Mononuclear cell (primary cell): ENCODE data around the gene EEF2. TPM values are rescaled to one million over a fixed set of nuclear protein-coding genes. Genes with fewer than 3 reads are reported as not detected.
"Not testable (repeated sequence)": the region's sequence is repeated elsewhere in the genome, so short reads cannot be mapped to it uniquely, and the experiment has no call there.

ENCODE experiments used
- H3K27me3 ChIP-seq: 2 replicates; pipeline ENCODE4 v1.6.0; 2011; ENCODE audit warnings: low read length, control low read depth; ENCODE audit not compliant: insufficient read depth
- H3K4me1 ChIP-seq: 2 replicates; pipeline ENCODE4 v1.5.1; 2011; ENCODE audit warnings: mild to moderate bottlenecking, low read length, control low read depth; ENCODE audit not compliant: insufficient read depth
- H3K4me3 ChIP-seq: 2 replicates; pipeline ENCODE4 v1.5.1; 2011; ENCODE audit warnings: mild to moderate bottlenecking, low read length, moderate library complexity
- H3K9me3 ChIP-seq: 2 replicates; pipeline ENCODE4 v1.5.1; 2011; ENCODE audit warnings: low read depth, mild to moderate bottlenecking, control low read depth, low read length
- total RNA-seq: library from RNA; depleted of rRNA; stranded (reverse); fragments of >200 nt; gene quantifications from one replicate; pipeline ENCODE4 v1.2.3, GENCODE V29; 2012

The EEF2 gene
- total RNA-seq, 1 donor, result 1,886 TPM

DNA sequence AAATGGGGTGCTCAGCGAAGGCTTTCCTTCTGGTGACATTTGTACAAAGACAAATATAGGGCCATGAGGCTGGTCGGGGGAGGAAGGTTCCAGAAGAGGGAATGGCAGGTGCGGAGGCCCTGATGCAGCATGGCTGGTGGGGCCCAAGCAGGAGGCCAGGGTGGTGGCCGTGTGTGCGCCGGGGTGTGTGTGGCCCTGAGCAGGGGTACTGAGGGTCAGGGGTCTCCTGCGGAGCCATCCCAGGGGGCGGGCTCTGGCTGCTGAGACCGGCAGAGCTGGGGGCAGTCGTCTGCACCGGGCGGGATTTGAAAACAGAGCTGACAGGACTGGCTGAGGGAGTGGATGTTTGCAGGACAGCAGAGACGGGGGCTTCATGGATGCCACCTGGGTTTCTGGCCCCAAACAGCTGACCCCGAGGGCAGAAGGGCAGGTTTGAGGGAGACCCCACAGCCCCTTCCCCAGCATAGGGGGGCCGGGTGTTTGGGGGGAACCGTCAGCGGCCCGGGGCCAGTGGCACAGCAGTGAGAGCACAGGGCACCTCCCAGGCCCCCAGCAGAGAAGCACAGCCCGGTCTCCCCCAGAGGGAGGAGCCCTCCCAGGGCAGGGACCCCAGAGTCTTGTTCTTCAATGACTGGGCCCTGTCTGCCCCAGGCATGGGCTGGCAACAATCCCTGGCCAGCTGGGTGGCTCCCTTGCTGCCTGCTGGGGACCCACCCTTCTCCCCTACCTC is 33.7 kb upstream of the EEF2 start:
- no peaks in the 10 kb centered on the region for H3K27me3 ChIP-seq
- peaks cover 12% of the 10 kb centered on the region for H3K4me1 ChIP-seq
- no peak overlapping the region for H3K4me3 ChIP-seq
- H3K9me3 ChIP-seq, result no peaks in the 10 kb centered on the region

DNA sequence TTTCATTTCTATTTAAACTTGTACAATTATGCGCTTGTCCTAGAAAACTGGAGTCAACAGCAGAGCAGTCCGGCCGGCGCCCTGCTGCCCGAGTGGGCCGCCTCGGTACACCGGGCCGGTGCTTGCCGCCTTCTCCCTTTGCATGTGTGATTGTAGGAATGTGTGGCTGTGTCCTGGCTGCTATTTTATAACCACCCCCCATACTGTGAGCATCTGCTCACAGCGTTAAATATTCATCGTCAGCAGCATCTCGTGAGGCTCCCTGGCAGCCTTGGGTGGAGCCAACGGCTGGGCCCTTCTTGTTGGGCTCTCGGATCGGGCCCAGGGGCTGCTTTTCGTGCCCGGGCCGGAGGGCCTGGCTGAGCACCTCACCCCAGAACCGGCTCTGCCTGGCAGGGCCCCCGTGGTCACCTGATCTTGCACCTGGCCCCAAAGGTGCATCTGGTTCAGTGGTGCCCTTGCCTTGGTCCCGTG is 32.9 kb upstream of the EEF2 start:
- no peak overlapping the region for H3K4me3 ChIP-seq
- H3K9me3 ChIP-seq, result no peaks in the 10 kb centered on the region
- H3K27me3 ChIP-seq, result no peaks in the 10 kb centered on the region
- peaks cover 12% of the 10 kb centered on the region for H3K4me1 ChIP-seq

DNA sequence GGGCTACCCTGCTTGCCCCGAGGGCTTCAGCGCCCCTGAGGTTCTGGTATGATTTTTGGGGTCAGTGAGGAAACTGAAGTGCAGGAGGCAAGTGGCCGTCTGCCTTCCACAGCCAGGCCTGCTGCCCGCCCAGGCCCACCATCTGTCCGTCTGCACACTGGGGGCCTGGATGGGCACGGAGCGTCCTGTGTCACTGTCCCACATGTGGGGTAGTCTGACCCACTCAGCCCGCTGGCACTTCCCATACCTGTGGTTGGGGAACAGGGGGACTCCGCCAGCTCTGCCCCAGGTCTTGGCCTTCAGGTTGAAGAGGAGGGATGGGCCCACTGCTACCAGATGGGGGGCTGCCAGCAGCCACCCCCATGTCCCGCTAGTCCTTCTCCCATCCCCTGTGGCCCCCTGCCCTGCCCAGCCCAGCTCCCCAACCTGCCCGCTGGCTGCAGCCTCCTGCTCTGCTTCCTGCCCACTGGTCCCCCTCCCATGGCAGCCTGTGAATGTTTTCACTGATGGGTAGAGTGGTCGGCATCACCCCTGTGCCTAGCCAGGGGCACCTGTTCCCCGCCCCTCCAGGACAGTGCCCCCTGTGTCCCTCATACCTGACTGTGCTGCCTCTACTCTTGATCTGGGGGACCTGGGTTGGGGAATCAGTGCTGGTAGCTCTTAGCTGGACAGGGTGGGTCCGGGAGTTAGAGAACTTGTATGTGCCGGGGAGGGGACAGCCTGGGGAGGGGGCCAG is 31.8 kb upstream of the EEF2 start:
- H3K4me3 ChIP-seq, result no peak overlapping the region
- H3K4me1 ChIP-seq, result peaks cover 12% of the 10 kb centered on the region
- H3K27me3 ChIP-seq, result no peaks in the 10 kb centered on the region
- H3K9me3 ChIP-seq, result no peaks in the 10 kb centered on the region

- Histone ChIP-seq H3K4me1 (peaks cover 12% of the 10 kb centered on the region), H3K4me3 (no peak overlapping the region), H3K27me3 (no peaks in the 10 kb centered on the region), H3K9me3 (no peaks in the 10 kb centered on the region)
Observed at GRCh38 chr19:4016486-4016885, 31.2 kb upstream of the EEF2 start.

DNA sequence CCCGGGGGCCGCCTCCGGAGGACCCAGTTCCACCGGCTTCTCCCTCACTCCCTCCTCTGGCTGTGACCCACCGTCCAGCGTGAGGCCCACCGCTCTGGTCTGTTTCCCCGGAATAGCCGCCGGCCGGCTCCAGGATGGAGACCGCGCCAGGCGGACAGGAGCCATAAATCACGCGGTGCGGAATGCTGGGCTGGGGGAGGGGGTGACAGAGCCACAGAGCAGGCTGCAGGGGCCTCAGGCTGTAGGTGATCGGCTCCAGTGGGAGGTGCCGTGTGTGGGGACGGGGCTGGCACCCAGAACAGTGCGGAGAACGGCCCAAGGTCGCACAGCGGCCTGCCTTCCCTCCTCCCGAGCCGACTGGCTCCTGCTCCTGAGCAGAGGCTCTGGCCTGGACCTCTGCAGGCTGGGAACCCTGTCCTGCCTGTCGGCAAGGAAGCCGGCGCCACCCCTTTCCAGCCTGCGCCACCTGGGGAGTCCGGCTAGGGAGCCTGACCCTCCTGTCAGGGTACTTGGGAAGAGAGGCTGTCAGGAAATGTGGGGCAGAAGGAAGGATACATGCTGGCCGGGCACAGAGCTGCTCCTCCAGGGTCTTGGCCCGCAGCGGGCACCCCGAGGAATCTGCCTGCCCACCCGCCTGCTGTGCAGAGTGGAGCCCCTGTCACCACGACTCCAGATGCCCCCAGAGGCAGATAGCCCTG is 30.6 kb upstream of the EEF2 start:
- H3K9me3 ChIP-seq, result no peaks in the 10 kb centered on the region
- H3K4me3 ChIP-seq, result no peak overlapping the region
- H3K27me3 ChIP-seq, result no peaks in the 10 kb centered on the region
- peaks cover 18% of the 10 kb centered on the region for H3K4me1 ChIP-seq

DNA sequence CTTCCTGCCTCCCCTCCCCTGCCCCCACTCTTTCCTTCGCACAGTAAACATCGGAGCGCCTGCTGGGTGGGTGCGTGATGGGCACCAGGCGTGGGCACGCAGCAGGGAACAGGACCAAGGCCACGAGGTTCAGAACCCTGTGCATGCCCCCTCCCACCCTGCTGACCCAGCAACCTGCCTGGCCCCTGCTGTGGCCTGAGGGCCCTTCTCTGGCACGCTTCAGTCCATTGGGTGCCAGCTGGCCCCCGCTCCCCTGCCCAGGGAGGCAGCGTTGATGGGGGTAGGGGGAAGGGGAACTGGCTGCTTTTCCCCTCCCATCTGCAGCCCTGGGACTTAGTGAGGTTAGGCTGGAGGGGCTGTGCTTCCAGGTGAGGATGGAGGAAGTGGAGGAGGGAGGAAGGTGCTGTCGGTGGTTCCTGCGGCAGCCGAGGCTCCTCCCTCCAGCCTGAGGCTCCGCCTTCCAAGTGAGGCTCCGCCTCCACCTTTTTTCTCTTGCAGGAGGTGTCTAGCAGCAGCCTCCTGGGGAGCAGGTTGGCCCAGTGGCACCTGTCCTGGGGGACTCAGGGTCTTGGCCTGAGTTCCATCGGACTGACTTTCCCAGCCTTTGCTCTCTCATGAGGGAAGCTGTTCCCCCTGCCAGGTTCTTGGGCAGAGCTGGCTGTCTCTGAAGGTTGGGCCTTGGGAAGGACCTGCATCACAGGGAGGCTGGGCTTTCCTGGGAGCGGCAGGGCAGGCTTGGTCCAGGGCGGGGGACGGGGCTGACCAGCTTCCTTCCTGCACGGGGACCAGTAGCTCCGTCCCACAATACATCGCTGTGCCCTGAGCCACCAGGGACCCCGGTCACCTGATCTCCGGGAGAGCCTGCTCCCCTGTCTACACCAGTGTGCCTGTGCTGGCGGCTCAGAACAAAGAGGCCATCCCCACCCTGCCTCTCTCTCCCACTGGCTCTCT is 29.6 kb upstream of the EEF2 start:
- no peaks in the 10 kb centered on the region for H3K9me3 ChIP-seq
- no peaks in the 10 kb centered on the region for H3K27me3 ChIP-seq
- H3K4me3 ChIP-seq, result no peak overlapping the region
- peaks cover 23% of the 10 kb centered on the region for H3K4me1 ChIP-seq

- Histone ChIP-seq H3K27me3 (no peaks in the 10 kb centered on the region), H3K4me1 (peaks cover 29% of the 10 kb centered on the region), H3K9me3 (no peaks in the 10 kb centered on the region), H3K4me3 (no peak overlapping the region)
Observed at GRCh38 chr19:4013886-4014540, 28.8 kb upstream of the EEF2 start.

GRCh38 chr19:4012975-4013634 is 27.8 kb upstream of the EEF2 start:
- Histone ChIP-seq H3K4me1 (peaks cover 38% of the 10 kb centered on the region), H3K27me3 (no peaks in the 10 kb centered on the region), H3K9me3 (no peaks in the 10 kb centered on the region), H3K4me3 (no peak overlapping the region)

DNA sequence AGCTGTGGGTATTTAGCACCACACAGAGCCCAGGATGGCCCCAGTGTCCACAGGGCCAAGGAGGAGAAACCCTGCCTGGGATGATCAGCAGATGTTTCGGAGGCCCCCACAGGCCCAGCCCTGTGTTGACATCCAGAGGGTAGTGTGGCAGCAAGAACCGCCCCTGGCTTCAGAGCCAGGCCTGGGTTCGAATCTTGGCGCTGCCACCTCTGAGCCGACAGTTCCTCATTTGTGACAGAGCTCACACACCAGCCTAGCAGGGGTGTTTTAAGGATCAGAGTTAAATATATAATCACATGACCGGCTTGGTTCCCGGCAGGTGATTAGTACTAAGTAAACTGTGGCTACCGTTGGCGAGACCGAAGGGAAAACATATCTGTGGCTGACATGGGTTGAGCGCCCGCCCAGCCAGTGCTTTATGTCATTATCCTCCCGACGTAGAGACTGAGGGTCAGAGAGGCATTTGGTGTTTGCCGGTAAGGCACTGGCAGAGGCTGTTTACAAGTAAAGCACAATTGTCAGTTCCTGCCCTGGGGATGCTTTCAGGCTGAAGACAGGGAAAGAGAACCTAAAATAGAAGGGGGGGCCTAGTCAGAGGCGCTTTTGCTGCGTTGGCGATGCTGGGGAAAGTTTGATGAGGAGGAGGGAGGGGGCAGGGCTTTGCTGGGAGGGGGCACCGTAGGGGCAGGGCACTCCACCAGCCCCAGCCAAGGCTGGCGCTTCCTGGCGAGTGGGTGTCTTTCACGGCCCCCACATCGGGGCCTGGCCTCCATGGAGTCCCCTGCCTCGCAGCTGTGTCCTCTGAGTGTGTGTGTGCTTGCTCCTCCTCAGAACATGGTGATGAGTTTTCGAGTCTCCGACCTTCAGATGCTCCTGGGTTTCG is 27.1 kb upstream of the EEF2 start:
- Histone ChIP-seq H3K27me3 (no peaks in the 10 kb centered on the region), H3K4me3 (no peak overlapping the region), H3K4me1 (peaks cover 40% of the 10 kb centered on the region), H3K9me3 (no peaks in the 10 kb centered on the region)

- not testable (repeated sequence) for H3K27me3 ChIP-seq
- H3K4me1 ChIP-seq, result peaks cover 46% of the 10 kb centered on the region
Observed at GRCh38 chr19:4011430-4011829, 26.2 kb upstream of the EEF2 start.

DNA sequence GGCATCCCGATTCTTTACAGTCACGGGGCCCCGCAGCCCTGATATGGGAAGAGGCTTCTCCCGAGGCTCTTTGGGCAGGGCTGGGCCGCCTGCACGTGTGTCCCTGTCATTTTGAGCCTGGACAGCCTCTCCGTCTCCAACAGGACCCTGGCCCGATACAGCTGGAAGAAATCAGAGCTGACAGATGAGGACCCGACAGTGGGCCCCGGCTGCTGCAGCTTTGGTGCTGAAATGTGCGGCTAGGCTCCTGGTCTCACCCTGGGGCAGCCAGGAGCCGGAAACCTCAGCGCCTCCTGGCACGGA is 25.5 kb upstream of the EEF2 start:
- Histone ChIP-seq H3K4me3 (no peak overlapping the region), H3K9me3 (no peaks in the 10 kb centered on the region), H3K4me1 (peaks cover 48% of the 10 kb centered on the region), H3K27me3 (no peaks in the 10 kb centered on the region)

More at GRCh38 chr19:4011430-4011829, 26.2 kb upstream of the EEF2 start:
- not testable (repeated sequence) for H3K4me3 ChIP-seq, H3K9me3 ChIP-seq

- Histone ChIP-seq H3K9me3 (no peaks in the 10 kb centered on the region), H3K4me3 (no peak overlapping the region), H3K4me1 (peaks cover 48% of the 10 kb centered on the region), H3K27me3 (no peaks in the 10 kb centered on the region)
Observed at GRCh38 chr19:4009990-4010807, 24.9 kb upstream of the EEF2 start.
